NCI-H2171 treated with DMSO at 0.1 percent for 48 hours (cell line): ENCODE measurements around the gene HSPA6.
"Not testable (repeated sequence)": the region's sequence is repeated elsewhere in the genome, so short reads cannot be mapped to it uniquely, and the experiment has no call there.

Experiments used
- DNase-seq: peaks from one replicate; lab custom pipeline; 2025; lab: John Stamatoyannopoulos, UW

Gene HSPA6

DNA sequence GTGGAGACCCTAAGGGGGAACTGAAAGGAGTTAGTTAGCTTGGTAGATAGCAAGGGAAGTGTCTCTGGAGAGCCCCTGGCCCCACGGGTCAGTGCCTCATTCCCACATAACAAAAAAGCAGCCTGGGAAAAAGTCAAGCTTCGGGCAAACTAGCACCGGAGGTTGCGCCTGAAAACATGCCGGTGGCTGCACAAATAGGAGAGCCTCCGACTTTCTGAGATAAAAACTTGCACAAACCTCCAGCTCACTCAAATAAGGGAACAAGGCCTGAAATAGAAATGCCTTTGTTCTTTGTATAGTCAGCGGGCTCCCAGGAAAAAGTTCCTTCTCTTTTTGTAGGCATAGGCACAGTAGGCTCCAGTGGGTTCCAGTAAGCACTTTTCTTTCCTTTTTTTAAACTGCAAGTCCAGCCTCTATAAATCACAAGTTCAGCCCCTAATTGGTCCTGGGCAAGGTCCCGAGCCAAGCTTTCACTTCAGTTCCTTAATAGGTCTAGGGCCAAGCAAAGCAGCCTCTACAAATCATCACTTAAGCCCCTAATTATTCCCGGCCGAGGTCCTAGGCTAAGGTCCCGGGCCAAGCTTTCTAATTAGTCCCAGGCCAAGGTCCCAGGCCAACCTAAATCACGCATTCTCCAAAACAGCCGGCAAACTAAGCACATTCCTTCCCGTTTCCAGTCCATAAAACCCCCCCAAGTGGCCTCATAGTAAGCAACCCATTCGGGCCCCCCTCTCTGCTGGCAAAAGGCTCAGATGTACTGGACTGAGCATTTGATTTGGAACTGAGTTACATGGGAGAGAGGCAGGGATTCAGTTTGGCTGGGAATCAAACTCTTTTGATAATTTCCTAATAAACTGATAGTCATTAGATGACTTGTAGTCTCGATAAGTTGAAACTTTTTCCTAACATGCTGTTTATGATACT, 8.6 kb downstream of the HSPA6 start:
- not testable (repeated sequence) for DNase-seq

DNA sequence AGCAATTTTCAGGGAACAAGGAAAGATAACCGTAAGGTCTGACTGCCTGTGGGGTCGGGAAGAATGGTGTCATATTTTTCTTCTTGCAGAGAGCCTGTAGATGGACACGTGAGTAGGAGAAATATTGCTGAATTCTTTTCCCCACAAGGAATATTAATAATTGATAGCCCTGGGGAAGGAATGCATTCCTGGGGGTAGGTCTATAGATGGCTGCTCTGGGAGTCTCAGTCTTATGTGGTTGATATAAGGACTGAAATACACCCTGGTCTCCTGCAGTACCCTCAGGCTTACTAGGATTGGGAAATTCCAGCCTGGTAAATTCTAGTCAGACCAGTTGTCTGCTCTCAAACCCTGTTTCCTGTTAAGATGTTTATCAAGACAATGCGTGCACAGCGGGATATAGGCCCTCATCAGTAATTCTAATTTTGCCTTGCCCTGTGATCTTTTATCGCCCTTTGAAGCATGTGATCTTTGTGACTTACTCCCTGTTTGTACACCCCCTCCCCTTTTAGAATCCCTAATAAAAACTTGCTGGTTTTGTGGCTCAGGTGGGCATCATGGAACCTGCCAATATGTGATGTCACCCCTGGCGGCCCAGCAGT, 12.8 kb downstream of the HSPA6 start:
- not testable (repeated sequence) for DNase-seq

DNA sequence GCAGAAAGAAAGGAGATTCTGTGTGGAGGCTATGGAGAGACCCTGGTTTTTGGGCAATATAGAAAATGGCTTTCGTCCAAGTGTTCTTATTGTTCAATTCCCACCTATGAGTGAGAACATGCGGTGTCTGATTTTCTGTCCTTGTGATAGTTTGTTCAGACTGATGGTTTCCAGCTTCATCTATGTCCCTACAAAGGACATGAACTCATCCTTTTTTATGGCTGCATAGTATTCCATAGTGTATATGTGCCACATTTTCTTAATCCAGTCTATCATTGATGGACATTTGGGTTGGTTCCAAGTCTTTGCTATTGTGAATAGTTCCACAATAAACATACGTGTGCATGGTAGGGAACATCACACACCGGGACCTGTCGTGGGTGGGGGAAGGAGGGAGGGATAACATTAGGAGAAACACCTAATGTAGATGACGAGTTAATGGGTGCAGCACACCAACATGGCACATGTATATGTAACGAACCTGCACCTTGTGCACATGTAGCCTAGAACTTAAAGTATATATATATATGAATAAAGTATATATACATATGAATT, 14.7 kb downstream of the HSPA6 start:
- DNase-seq = not testable (repeated sequence)

DNA sequence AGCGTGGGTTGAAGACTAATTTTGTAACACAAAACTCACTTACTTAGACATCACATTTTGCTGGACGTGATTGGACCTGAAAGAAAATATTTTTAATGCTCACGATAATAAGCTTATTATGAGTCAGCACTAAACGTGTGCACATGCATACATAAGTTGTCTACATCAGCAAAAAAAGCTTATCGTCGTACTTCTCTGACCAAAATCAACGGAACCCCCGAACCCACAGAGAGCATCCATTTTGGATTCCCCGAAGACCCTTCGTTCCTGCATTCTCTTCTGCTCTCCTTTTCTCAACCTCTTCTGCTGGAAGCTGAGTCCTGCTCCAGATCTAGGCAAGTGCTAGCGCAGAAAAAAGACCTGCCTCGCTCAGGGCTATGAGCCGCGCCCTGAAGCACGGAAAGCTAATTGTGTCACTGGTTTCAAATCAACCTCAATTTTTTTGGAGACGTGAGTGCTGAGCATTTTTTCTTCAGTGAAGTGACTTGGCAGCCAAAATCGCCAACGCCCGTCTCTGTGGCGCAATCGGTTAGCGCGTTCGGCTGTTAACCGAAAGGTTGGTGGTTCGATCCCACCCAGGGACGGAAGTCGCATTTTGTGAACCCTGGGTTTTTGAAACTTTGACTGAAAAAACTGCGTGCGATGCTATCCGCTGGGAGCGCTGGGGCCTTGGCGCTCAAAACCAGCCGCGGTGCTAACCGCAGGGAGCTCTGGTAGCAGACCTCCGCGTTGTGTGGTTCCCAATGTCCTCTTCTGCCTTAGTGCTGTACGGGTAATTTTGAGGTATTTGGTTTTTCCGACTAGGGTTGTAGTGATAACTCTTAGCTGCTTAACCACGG, 15.6 kb downstream of the HSPA6 start:
- peak; percentile 79 for DNase-seq

DNA sequence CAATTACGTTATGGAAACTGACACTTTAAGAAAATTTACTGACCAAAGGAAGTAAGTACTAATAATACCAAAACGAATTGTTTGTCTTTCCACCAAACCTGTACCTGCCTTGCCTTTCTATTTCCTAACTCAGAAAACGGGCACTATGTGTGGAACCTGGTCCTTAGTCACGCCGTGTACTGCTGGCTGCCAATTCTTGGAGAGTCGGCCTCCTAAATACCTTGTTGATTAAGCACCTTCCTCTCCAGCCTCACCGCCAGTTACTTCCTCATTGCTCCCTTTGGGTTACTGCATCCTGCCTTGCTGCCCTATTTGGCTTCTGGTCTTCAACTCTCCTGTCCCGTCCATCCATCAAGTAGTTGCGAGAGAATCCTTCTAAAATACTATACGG, 16.2 kb downstream of the HSPA6 start:
- not testable (repeated sequence) for DNase-seq

DNA sequence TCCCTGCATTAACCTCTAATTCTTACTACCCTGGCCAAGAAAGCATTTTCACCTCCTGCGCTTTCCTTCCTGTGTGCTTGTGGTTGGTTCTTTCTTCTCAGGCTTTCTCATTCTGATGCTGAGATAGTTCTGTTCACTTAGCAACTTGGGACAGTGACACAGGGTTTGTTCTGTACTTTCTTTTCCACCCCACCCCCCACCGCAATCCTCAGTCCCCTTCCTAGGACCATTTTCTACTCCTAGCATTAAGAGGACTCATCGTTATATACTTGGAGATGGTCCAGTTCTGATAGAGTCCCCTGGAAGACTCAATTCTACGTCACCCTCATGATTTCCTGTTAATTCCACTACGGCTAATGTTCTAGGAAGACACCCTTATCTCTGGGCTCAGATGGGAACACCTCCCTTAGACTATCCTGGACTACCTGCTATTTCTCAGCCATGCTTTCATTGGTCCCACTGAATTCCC, 17.8 kb downstream of the HSPA6 start:
- DNase-seq = not testable (repeated sequence)

DNA sequence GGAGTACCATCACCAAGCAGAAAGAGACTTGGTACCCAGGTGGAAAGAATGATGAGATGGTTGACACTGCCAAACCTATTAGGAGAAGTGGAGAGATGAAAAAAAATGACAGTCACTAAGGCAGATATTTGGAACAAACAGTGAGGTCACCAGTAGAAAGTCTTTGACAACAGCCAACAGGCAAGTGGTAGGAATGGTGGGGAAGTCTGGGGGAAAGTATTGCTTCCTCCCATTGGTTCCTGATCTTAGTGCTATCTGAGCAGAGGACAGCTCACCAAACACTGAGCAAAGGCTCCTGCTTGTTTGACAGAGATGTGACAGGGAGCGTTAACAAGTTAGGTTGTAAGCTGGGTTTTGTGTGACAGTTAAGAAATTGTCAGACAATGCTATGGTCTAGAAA, 18.8 kb downstream of the HSPA6 start:
- DNase-seq = not testable (repeated sequence)

DNA sequence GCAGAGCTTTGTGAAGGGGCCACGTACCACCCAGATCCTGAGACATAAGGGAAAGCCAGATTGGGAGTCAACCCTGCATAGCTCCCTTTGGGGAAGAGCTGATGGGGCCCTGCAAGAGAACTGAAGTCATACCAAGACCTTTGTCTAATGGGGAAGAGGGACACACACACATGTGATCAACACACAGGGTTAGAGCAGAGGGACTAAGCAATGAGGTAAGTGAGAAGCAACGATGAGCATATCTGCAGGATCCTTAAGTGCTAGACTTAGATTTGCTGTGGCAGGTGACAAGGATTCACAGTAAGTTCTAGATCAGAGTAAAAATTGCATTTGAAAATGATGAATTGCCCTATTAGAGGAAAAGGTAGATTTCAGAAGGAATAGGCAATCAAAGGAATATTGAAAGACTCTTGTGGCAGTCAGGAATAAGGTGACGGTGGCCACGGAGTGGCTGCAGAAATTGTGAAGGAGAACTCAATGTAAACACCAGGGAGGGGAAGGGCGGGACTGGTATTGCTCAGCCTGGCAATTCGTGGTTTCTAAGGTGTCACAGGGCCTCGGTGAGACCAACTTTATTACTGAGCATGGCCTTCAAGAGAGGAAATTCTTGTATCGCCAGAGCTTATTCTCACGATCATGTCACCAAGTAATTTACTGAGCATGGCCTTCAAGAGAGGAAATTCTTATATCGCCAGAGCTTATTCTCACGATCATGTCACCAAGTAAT, 20.8 kb downstream of the HSPA6 start:
- DNase-seq = not testable (repeated sequence)

DNA sequence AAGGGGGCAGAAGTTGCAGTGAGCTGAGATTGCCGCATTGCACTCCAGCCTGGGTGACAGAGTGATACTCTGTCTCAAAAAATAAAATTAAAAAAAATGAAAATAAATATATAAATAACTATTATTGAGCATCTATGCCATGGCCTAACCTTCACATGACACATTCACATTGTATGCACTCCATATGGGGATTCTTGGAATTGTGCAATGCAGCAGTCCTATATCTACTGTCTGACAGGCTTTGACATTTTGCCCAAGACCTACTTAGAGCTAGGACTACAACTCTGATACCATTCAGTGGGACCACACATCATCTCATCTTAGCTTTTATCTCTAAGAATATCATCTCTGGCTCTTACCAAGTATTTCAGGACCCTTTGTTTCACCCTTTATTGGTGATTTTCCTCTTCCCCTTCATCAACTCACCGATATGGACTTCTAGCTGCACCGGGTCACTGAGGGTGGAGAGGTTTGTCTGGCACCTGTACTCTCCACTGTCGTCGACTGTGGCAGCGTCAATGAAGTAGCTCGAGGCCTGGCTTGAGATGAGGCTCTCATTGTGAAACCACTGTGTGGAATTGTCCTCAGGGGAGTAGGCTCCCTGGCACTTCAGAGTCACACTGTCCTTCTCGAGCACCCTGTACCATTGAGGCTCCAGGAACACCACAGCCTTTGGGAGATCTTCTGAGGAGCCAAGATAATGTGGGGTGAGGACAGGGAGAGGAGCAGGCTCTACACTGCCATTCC, 23.8 kb downstream of the HSPA6 start:
- DNase-seq = not testable (repeated sequence)

DNA sequence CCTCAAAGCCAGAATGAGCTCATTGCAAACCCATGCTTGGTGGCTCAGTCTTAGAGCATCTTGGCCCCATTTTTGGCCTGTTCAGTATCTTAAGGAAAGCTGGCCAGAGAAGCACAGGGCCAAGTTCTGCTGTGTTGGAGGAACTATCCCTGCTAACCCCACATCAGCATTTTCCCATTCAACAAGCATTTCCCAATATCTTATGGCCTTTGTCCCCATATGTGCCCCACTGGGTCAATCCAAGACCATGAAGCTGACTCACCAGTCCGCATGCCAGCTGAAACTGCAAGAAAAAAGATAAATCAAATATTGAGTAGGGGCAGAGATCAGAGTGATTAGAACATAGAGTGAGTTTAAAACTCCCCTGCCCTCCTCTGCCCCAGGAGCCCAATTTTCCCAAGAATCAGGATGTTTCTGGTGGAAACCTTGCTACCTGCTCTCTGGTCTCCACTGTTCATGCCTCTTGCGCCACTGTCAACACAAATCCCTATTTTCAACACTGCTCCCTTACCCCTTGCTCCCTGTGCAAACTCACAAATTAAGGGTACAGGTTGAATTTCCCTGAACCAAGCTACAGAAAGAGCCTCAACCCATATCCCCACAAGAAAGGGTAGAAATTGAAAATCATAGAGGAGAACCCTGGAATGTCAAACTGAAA, 24.5 kb downstream of the HSPA6 start:
- not testable (repeated sequence) for DNase-seq

DNA sequence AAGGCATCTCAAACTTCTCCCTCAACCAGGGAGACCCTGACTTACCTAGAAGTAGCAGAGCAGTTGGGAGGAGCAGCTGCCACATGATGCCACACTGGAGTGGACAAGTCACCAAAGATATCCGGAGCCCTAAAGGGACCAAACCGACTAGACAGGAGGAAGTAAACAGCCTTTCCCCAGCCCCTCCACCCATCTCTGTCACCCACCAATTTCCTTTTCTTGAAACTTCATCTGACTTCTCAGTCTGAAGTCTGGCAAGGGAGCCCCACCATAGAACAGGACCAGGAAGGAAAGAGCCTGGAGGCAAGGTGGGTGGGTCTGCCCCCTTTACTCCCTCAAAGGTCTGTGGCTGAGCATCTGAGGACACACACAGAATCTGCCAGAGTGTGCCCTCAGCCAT, 25.3 kb downstream of the HSPA6 start, which contains the start of gene FCGR3A:
Gene FCGR3A, minus strand, starts transcription at position 167 of the 400 bp plus-strand sequence. Its CDS starts 82 bp downstream, at position 85.
- no peak for DNase-seq

DNA sequence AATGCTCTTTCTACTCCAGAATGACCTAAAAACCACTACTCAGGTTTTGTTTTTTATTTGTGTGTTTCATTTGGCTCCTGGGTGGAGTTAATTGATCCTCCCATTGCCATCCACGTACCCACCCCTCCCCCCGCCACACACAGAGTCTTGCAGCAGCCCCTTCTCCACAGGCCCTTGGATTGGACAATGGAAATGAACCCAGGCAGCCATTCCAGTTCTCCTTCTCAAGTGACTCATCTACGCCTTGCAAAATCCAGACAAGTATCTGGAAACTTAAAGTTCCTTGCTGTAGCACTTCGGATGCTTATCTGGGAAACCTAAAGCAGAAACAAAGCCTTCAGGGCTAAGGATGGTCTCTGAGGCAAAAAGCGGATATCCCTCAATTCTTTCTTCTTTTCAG, 26.6 kb downstream of the HSPA6 start:
- not testable (repeated sequence) for DNase-seq

DNA sequence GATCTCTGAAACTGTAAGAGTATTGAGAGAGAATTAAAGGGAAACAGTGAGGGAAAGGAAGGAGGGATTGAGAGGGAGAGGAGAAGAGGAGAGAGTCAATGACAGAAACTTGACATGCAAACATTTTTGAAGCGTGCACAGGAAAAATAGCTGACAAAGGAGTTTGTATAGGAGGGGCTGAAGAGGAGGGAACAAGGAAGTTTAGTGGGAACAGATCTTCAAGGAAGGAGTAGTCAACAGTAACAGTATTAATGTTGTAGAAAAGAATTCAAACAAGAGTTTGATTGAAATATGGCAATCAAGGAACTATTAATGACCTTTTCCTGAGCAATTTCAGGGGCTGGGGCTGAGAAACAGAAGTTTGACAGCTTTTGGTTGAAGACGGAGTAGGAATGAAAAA, 29.3 kb downstream of the HSPA6 start:
- DNase-seq = not testable (repeated sequence)

DNA sequence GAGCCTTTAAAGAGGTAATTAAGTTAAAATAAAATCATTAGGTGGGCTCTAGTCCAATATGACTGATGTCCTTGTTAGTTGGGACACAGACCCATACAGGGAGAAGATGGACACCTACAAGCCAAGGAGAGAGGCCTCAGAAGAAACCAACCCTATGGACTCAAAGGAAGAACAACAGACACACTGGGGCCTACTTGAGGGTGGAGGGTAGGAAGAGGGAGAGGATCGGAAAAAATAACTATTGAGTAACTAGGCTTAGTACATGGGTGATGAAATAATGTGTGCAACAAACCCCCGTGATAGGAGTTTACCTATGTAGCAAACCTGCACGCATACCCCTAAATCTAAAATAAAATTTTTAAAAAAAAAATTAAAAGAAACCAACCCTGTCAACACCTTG, 30.0 kb downstream of the HSPA6 start:
- not testable (repeated sequence) for DNase-seq

DNA sequence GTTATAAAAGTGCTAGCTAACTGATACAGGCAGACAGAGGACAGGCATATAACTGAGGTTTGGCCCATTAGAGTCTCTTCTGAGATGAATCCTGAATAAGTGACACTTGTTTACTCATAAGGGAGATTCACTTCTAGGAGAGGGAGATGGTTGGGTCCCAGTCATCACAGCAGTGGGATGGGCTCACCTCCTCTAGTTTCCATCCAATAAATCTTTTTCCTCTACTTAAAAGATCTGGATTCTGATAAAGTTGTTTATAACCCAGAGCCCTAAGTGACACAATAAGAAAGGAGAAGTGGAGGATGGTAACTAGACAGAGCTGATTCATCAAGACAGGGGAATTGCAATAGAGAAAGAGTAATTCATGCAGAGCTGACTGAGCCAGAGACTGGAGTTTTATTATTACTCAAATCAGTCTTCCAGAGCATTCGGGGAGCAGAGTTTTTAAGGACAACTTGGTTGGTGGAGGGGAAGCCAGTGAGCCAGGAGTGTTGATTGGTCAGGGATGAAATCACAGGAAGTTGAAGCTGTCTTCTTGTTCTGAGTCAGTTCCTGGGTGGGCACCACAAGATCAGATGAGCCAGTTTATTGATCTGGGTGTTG, 30.6 kb downstream of the HSPA6 start:
- DNase-seq = not testable (repeated sequence)

DNA sequence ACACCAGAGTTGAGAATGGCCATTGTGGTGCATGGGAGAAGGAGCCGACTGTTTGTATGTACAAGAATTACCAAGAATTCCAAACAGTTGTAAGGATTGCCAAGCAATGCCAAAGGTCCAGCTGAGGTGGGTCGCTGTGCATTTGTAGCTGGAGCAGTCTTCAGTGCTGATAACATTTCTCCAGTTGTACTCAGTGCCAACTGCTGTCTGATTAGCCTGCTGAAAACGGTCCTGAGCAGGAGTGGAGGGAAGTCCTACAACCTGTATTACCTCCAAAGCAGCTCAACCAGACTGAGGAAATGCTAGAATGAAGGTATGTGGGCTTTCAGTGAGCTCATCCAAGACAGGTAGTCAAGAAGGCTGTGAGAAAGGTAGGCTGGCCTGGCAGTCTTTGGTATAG, 31.8 kb downstream of the HSPA6 start:
- not testable (repeated sequence) for DNase-seq

DNA sequence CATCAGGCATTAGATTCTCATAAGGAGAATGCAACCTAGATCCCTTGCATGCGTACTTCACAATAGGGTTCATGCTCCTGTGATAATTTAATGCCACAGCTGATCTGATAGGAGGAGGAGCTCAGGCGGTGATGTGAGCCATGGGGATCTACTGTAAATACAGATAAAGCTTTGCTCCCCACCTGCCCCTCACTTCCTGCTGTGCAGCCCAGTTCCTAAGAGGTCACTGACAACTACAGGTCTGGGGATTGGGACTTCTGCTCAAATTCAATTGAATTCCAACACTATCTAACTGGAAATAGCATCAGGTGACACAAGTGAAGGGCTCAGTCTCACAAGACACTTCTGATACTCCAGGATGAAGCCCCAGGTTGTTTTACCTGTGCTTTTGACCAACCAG, 32.6 kb downstream of the HSPA6 start:
- DNase-seq = not testable (repeated sequence)

DNA sequence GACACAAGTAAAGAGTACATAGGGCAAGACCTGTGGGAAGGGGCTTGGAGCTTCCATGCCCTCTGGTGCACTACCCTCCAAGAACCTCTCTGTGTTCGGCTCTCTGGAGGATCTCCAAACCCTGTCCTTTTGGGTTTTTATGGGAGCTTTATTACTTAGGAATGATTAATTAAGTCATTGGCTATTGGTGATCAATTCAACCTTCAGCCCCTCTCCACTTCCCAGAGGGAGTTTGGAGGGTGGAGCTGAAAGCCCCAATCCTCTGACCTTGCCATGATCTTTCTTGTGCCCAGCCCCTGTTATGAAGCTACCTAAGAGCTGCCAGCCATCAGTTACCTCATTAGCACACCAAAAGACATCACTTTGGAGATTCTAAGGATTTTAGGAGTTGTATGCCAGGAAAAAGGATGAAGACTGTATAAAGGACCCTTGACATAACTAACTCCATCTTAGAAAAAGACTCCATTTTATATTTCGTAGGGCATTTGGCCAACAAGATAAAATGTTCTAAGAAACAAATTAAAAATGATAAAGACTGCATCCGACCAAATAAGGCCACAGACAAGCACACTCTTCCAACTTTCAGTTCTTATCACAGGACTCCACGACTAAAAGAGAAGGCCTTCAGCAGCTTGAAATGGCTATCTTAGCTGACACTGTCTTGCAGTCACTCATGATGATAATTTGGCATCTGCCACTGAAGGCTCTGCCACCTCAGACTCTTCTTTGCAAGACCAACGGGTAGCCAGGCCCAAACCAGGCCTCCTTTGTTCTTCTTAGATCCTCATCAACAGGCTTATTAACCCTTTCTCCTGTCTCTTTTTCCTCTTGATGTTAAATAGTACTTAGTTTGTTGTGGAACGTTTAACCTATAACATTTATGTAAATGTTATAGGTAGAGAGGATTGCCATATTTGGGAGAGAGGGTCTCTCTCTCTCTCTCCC, 33.4 kb downstream of the HSPA6 start:
- DNase-seq = not testable (repeated sequence)
